Measurements from ENCODE around the gene F12.

DNA sequence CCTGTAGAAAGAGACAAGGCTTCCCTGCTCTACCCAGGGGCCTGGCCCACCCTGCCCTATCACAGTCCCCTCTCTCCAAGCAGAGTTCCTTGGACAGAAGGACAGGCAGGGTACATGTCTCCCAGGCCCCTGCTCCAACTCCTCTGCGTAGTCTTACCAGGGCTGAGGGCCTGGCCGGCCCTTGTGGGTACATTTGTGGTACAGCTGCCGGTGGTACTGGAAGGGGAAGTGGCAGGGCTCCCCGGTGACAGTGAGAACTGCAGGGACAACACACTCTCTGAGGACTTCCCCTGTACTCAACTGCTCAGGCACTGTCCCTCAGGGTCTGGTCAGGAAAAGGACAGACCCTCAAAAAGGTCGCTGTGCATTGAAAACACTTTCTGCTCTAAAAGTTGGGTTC is 3.6 kb downstream of the F12 start:
- no peak for TF ChIP-seq CTCF (IDR thresholded peaks at IDR 0.05 in 4 of 5, conservative IDR thresholded peaks at IDR 0.05 in 1 of 5)
- TF ChIP-seq POLR2A (IDR thresholded peaks at IDR 0.05): no peak

Measured in gastrocnemius medialis (tissue), 4 donors.